Eye (tissue), 1 donor: Measurements from ENCODE around the gene NDUFB6.
"Not testable (repeated sequence)": the region's sequence is repeated elsewhere in the genome, so short reads cannot be mapped to it uniquely, and the experiment has no call there.

Experiments
- DNase-seq: peaks from one replicate; pipeline ENCODE4 v3.0.0-alpha.2; 2015

Gene NDUFB6

DNA sequence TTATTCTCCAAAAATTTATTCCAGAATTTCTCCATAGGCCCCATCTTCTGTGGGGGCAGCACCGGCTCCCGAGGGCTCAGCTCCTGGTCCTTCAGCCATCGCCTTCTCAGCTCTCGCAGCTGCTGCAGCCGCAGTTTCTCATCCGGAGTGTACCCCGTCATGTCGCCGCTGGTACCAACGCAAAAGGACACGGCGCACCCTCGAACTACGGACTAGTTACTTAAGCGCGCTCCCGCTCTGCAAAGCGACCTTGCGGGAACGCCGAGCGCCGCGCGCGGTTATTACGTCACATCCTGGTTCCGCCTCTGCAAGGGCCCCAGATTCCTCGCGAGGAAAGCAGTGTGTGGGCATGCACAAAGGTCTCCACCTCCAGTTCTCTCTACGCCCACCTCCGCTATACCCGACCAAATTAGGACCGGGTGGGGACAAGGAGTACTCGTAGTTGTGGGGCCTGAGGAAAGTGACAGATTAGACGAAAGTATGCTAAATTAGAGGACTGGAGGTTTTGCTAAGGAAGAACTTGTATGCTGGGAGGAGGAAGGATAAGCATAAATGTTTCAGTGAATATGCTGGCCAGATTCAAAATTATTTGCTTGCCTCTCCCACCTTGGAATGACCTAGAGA is at the start of gene NDUFB6:
Gene NDUFB6 (minus strand): TSS at position 260 of the 624 bp plus-strand sequence. CDS start 99 bp downstream, at position 161.
- peak; percentile 98 for DNase-seq

DNA sequence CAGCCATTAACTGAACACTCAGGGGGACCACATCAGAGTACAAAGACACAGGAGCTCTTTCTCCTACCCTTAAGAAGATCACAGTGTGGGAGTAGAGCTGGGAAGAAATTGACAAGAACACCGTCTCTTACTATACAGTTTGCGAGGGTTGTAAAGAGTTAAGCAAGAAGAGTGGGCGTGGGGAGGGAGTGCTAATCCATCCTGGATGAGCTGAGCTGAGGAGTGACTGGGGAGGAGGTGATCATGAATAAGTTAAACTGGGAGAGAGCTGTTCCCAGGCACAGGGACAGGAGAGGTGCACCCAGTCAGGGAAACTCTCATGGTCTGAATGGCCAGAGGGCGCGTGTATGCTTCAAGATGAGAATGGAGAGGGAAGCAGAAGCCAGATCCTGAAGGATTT is 45.3 kb upstream of the NDUFB6 start:
- no peak for DNase-seq

GRCh38 chr9:32606811-32607210 is 33.9 kb upstream of the NDUFB6 start:
- no peak for DNase-seq

DNA sequence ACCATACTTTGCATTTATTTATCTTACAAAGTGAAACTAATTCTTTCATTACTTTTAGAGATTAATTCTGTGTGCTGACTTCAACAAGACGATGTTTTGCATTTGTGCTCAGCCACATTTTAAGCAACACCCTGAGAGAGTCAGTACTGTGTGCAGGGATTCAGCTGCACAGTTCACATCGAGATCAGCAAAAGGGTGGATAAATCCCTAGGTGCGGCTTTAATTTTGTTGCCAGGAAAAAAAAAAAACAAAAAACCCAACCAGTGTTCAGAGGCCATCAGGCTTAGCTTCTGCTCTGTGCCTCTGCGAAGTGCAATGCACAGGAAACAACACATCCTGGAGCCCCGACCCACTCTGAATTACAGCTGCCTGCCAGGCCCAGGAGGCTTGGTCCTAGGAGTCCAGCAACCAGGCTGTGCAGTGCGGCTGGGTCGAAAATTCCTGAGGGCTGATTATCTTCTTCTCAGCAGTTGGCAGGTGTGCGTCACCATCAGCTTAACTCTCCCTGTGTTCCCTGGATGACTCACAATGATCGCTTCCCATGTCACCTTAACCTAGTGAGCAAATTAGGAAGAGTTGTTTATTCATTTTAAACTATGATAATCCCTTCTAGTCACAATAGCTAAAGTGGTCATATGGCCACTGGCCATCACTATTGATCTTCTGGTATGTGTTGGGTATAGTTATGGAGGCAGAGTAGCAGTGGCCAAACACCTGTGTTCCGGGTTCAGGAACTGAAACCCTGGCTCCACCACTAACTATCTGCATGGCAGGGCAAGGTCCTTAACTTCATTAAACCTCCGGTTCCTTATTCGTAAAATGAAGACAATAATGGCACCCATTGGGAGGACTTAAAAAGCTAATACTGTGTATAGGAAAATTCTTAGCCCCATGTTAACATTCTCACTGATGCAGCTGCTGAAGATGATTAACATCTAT is 31.2 kb upstream of the NDUFB6 start:
- no peak for DNase-seq

- not testable (repeated sequence) for DNase-seq
These were observed 26.1 kb upstream of the NDUFB6 start for GRCh38 chr9:32599021-32599420.

DNA sequence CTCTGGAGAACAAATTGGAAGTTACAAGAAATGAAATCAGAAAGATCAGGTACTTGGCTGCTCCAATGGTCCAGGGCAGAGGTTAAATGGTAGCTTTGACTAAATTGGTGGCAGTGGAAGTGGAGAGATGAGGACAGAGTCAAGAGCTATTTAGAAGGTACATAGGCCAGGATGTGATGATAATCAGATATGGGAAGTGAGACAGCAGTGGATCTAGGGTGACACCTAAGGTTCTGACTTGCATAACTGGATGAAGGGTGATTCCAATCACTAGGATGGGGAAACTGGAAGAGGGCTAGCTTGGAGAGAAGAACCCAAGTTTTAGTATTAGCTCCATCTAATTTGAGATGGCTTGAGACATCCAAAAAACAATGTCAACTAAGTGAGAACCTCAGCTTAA is 24.0 kb upstream of the NDUFB6 start:
- DNase-seq = no peak

DNA sequence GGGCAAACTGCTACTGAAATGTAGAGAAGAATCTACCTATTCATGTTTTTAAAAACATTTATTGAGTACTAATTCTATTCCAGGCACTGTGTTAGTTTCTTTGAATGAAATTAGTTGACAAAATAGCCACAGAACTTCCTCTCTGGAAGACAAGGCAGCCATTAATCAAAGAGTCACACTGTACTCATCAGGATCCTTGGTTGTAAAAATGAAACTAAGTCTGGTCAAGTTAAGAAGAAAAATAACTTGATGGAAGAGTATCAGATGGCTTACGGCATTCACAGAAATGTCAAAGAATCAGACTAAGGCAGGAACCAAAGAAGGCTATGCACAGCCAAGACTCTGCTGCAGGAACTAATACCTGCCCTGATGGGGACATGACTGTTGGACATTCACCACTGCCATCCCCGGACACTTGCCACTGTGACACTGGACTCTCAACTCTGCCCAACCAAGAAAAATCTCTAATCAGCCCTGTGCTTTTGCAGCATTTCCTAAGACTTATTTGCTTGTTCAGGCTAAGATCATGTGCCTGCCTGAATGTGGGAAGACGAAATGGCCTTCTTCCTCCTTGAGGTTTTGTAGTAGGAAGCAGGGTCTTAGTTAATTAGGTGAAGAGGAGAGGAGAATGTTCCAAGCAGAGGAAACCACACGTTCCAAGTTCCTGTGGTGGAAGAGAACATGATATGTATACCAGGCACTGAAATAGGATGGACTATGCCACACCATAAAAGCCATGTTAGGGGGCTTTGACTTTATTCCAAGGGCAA is 23.3 kb upstream of the NDUFB6 start:
- DNase-seq = no peak

GRCh38 chr9:32590898-32591297 is 17.9 kb upstream of the NDUFB6 start:
- no peak for DNase-seq

DNA sequence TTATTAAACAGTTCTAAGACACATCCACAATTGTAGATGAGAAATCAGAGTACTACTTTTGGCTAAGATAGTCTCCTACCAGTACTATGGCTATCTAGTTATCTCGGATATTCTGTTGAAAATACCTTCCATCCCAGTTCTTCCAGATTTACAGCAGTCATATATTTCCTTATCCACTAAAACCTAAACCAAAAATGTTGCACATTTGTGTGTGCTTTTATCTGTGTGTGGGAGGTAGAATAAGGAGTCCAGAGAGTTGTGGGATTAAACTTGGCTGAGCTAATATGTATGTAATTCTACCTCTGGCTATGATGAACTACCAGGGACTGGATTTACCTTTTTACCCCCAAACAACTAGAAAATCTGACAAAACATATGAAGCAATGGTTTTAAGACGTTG is 17.5 kb upstream of the NDUFB6 start:
- DNase-seq = no peak

DNA sequence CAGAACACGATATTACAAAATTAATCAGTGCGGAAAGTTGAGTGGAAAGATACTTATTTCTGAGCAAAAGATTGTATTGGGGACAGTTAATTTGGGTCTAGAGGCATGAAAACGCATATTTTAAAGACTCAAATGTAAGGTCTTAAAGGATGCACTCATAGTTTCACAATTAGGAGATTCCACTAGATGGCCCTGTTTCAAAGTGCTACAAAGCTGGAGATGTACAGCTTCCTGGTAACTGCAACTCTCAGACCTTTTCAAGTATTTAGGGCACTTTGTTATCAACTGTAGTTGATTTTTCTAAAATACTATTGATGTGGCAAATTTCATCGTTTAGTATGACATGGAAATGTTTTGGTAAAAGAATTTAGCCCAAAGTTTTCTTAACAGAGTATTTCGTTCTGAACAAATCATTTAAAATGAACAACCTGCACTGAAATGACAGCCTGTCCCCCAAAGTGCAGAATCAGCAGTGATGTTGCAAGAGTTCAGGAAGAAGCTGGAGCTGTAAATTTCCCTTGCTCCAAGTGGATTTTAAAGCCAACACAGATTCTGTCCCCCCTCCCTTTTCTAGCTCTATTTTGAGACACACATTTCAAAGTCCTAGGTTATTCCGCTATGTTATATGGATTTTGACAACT is 16.2 kb upstream of the NDUFB6 start:
- peak; percentile 70 for DNase-seq

DNA sequence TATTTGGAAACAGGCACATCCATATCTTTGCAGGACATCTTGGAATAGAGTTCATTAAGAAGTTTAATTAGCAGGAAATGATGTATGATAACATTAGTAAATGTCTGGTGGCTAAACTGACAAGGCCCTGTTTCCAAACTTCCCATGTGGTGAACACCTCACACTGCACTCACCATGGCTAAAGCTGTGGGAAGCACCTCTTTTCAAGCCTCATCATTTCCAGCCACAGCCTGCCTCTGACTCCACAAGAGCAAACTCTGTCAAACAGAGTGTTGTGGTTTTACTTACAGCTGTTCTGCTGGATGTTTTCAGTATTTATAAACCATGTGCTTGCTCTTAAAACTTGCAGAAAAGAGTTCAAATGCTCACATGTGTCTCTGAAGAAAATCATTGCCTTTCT is 14.9 kb upstream of the NDUFB6 start:
- no peak for DNase-seq

GRCh38 chr9:32584784-32585183 is 11.8 kb upstream of the NDUFB6 start:
- no peak for DNase-seq

GRCh38 chr9:32581512-32582143 is 8.7 kb upstream of the NDUFB6 start:
- DNase-seq = peak; percentile 82

DNA sequence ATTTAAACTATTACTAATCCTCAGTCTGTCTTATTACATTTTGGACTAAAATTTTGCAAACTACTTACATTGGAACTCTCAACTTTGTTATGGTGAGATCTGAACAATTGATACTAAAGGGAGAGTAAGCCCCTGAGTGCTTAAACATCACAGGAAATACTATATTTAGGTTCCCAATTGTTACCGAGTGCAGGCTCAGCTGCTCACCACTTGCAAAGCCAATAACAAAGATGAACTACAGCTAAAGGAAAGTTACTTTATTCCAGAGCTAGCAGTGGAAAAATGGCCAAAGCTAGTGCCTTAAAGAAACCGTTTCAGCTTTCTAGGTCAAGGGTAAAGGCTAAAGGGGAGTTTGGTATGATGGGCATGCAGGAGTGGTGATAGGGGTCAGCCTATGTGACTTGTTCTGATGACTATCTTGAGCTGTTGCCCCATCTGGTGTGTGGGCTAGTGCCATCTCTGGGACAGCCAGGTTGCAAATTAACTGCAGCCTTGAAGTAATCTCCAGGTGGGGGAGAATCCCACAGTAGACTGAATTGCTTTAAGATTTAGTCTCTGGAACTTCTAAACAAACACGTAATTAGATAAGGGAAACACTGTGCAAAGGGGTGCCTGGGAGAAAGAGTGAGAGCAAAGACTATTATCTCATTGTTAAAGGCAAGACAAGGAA is 7.8 kb upstream of the NDUFB6 start:
- DNase-seq = no peak

GRCh38 chr9:32579706-32580331 is 6.9 kb upstream of the NDUFB6 start:
- DNase-seq = peak; percentile 87

DNA sequence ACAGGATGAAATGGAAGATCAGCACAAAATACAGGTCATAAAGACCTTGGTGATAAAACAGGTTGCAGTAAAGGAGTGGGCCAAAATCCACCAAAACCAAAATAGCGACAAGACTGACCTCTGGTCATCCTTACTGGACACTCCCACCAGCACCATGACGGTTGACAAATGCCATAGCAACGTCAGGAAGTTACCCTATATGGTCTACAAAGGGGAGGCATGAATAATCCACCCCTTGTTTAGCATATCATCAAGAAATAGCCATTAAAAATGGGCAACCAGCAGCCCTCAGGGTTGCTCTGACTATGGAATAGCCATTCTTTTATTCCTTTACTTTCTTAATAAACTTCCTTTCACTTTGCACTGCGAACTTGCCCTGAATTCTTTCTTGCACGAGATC is 6.0 kb upstream of the NDUFB6 start:
- no peak for DNase-seq

GRCh38 chr9:32577316-32577715 is 4.4 kb upstream of the NDUFB6 start:
- DNase-seq = no peak

GRCh38 chr9:32574858-32575257 is 1.9 kb upstream of the NDUFB6 start:
- no peak for DNase-seq

DNA sequence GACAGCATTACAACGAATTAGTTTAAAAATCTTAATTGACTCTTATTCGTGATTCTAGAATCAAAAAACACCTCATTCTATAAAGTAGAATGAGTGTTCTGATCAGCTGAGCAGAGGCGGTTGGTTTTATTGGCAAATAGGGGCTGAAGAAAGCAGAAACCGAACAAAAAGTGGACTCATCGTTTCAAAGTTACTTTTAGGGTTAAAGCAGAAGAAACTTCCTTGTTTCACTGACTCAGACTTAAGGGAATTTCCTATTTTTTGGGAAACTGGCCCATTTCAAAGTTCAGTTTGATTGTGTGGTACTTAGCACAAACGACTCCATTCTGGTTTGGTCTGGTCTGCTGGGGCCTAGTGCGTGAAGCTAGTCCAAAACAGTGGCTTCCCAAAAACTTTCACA is 862 bp upstream of the NDUFB6 start:
- DNase-seq = no peak

DNA sequence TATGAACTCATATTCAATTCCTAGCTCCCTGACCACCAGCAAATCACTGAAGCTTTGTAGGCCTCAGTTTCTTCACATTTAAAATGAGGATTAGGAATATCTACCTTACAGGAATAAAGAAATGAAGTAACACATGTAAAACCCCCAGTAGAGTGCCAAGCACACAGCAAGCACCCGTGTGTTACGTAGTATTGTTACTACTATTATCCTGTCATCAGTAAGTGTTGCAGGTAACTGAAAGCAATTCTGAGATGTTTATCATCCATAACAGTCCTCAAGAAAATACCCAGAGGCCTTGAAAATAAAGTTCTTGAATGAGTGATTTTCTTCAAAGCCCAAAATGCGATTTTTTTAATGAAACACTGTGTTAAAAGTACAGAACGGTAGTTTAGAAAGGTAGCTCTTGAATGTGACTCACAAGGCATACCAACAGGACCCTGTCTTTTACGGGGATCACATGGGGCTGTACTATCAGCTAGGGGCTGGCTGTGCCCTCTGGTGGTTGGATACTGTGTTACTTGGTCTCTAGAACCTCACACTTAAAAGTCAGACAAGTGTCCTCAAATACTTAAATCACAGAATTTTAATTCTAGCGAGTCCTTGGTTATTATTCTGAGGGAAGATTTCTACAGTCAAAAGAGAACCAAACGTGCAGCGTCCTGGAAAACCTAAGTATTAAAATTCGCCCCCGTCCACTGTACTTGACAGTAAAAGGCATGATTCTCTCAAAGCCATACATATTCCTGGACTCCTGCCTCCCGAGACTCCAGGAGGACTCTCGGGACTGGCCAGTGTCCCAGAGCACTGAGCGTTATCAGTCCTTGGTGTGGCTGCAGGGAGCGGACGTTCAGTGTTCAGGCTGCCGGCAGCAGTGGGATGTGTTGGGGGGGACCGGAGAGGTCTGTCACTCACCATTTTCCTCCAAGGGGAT is 725 bp downstream of the NDUFB6 start:
- DNase-seq = peak; percentile 87
